H9 (cell line): ENCODE data around the gene TUG1. TPM values are rescaled to one million over a fixed set of nuclear protein-coding genes. Genes with fewer than 3 reads are reported as not detected.

Experiments used
- DNase-seq: peaks from one replicate; pipeline ENCODE4 v3.0.0-alpha.2; 2017
- H2AFZ ChIP-seq: one replicate; pipeline ENCODE4 v1.6.1; 2013; ENCODE audit warnings: mild to moderate bottlenecking, low read length, control low read depth, moderate library complexity
- H2AK5ac ChIP-seq: 2 replicates; pipeline ENCODE4 v1.6.1; 2013; ENCODE audit warnings: low read length, control low read depth, mixed read lengths; ENCODE audit not compliant: insufficient read length
- H2BK120ac ChIP-seq: one replicate; pipeline ENCODE4 v1.6.1; 2013; ENCODE audit warnings: low read depth, mild to moderate bottlenecking, low read length, control low read depth, inconsistent platforms; ENCODE audit not compliant: poor library complexity, severe bottlenecking
- H2BK12ac ChIP-seq: 2 replicates; pipeline ENCODE4 v1.6.1; 2013; ENCODE audit warnings: low read length, control low read depth, mixed read lengths, low read depth; ENCODE audit not compliant: insufficient read length
- H2BK15ac ChIP-seq: 2 replicates; pipeline ENCODE4 v1.6.1; 2013; ENCODE audit warnings: low read depth, low read length, control low read depth
- H2BK20ac ChIP-seq: one replicate; pipeline ENCODE4 v1.6.1; 2013; ENCODE audit warnings: low read depth, mild to moderate bottlenecking, low read length, control low read depth, inconsistent platforms; ENCODE audit not compliant: poor library complexity, severe bottlenecking
- H2BK5ac ChIP-seq: 2 replicates; pipeline ENCODE4 v1.6.1; 2013; ENCODE audit warnings: low read length, control low read depth, mixed read lengths; ENCODE audit not compliant: insufficient read length
- H3K14ac ChIP-seq: 2 replicates; pipeline ENCODE4 v1.6.1; 2013; ENCODE audit warnings: low read length, control low read depth; ENCODE audit not compliant: insufficient read depth
- H3K18ac ChIP-seq: 2 replicates; pipeline ENCODE4 v1.6.1; 2013; ENCODE audit warnings: low read depth, mild to moderate bottlenecking, mixed read lengths, low read length, control low read depth; ENCODE audit not compliant: insufficient read length
- H3K23ac ChIP-seq: 2 replicates; pipeline ENCODE4 v1.6.1; 2013; ENCODE audit warnings: low read length, control low read depth, mixed read lengths, low read depth; ENCODE audit not compliant: insufficient read length
- H3K23me2 ChIP-seq: 2 replicates; pipeline ENCODE4 v1.6.1; 2013; ENCODE audit warnings: low read depth, mild to moderate bottlenecking, mixed read lengths, low read length, control low read depth; ENCODE audit not compliant: insufficient read length, poor library complexity, severe bottlenecking
- H3K27ac ChIP-seq: 2 replicates; pipeline ENCODE4 v1.5.1; 2013; ENCODE audit warnings: low read length, control low read depth, mixed read lengths, low read depth; ENCODE audit not compliant: insufficient read length
- H3K27me3 ChIP-seq: 2 replicates; pipeline ENCODE4 v1.6.1; 2013; ENCODE audit warnings: low read length, control low read depth, inconsistent platforms; ENCODE audit not compliant: insufficient read depth
- H3K4ac ChIP-seq: 2 replicates; pipeline ENCODE4 v1.6.1; 2013; ENCODE audit warnings: low read depth, mild to moderate bottlenecking, control low read depth, inconsistent platforms, low read length, moderate library complexity
- H3K4me1 ChIP-seq: 2 replicates; pipeline ENCODE4 v1.6.1; 2013; ENCODE audit warnings: low read length, control low read depth, inconsistent platforms; ENCODE audit not compliant: insufficient read depth
- H3K4me2 ChIP-seq: 2 replicates; pipeline ENCODE4 v1.6.1; 2013; ENCODE audit warnings: low read length, control low read depth, mixed read lengths; ENCODE audit not compliant: insufficient read length, insufficient read depth
- H3K56ac ChIP-seq: 2 replicates; pipeline ENCODE4 v1.6.1; 2013; ENCODE audit warnings: low read depth, mild to moderate bottlenecking, mixed read lengths, low read length, control low read depth; ENCODE audit not compliant: insufficient read length
- H3K79me1 ChIP-seq: 2 replicates; pipeline ENCODE4 v1.6.1; 2013; ENCODE audit warnings: low read depth, mild to moderate bottlenecking, moderate library complexity, low read length, control low read depth, inconsistent platforms; ENCODE audit not compliant: insufficient read depth, poor library complexity, severe bottlenecking
- H3K79me2 ChIP-seq: 2 replicates; pipeline ENCODE4 v1.6.1; 2013; ENCODE audit warnings: low read length, control low read depth, inconsistent platforms; ENCODE audit not compliant: insufficient read depth
- H3K9ac ChIP-seq: 2 replicates; pipeline ENCODE4 v1.6.1; 2013; ENCODE audit warnings: low read length, control low read depth, mixed read lengths; ENCODE audit not compliant: insufficient read length; ENCODE audit errors: extremely low read depth
- H3K9me3 ChIP-seq: one replicate; pipeline ENCODE4 v1.6.1; 2013; ENCODE audit warnings: low read depth, low read length, inconsistent platforms; ENCODE audit not compliant: control insufficient read depth
- H3T11ph ChIP-seq: one replicate; pipeline ENCODE4 v1.6.1; 2013; ENCODE audit warnings: mild to moderate bottlenecking, low read length, control low read depth, inconsistent platforms
- H4K20me1 ChIP-seq: one replicate; pipeline ENCODE4 v1.6.1; 2013; ENCODE audit not compliant: control insufficient read depth, insufficient read length, insufficient read depth
- H4K5ac ChIP-seq: 2 replicates; pipeline ENCODE4 v1.6.1; 2013; ENCODE audit warnings: low read depth, mild to moderate bottlenecking, mixed read lengths, low read length, control low read depth; ENCODE audit not compliant: insufficient read length
- H4K8ac ChIP-seq: replicated peaks from 2 replicates; pipeline ENCODE4 v1.6.1; 2013; ENCODE audit warnings: low read length, control low read depth, mixed read lengths, low read depth; ENCODE audit not compliant: insufficient read length
- H4K91ac ChIP-seq: 2 replicates; pipeline ENCODE4 v1.6.1; 2013; ENCODE audit warnings: low read depth, mild to moderate bottlenecking, moderate library complexity, mixed read lengths, low read length, control low read depth; ENCODE audit not compliant: insufficient read length
- H3K27ac Mint-ChIP-seq, 3 experiments: 2 replicates in 2 of 3; 3 replicates in 1 of 3; pipeline ENCODE4 v1.8.0; 2020 to 2021; ENCODE audit warnings: mixed read lengths in 3 of 3, mild to moderate bottlenecking in 1 of 3, moderate library complexity in 1 of 3
- H3K27me3 Mint-ChIP-seq: 2 replicates; pipeline ENCODE4 v1.8.0; 2021; ENCODE audit warnings: low read depth, mild to moderate bottlenecking, moderate library complexity, mixed read lengths
- H3K36me3 Mint-ChIP-seq, 3 experiments: 2 replicates in 2 of 3; 3 replicates in 1 of 3; pipeline ENCODE4 v1.8.0; 2020 to 2021; ENCODE audit warnings: low read depth in 3 of 3, mixed read lengths in 3 of 3; ENCODE audit not compliant: insufficient read depth in 1 of 3
- H3K4me1 Mint-ChIP-seq, 2 experiments: 2 replicates each; pipeline ENCODE4 v1.8.0; 2020; ENCODE audit warnings: mixed read lengths in 2 of 2
- H3K4me3 Mint-ChIP-seq, 2 experiments: 2 replicates in 1 of 2; 3 replicates in 1 of 2; pipeline ENCODE4 v1.8.0; 2020 to 2021; ENCODE audit warnings: mild to moderate bottlenecking in 2 of 2, mixed read lengths in 2 of 2, moderate library complexity in 1 of 2
- H3K9me3 Mint-ChIP-seq, 2 experiments: 2 replicates in 1 of 2; 3 replicates in 1 of 2; pipeline ENCODE4 v1.8.0; 2020; ENCODE audit warnings: mild to moderate bottlenecking in 2 of 2, mixed read lengths in 2 of 2, moderate library complexity in 1 of 2
- CTCF ChIP-seq: fragments of 200-600 bp; sonication (generic); conservative IDR thresholded peaks from 3 replicates; pipeline ENCODE4 v1.8.0; 2021; ENCODE audit warnings: antibody characterized with exemption, mild to moderate bottlenecking
- WGBS: extraction: QIAGEN DNeasy Blood & Tissue Kit; methylation state at CpG from one replicate; pipeline ENCODE4 v1.1.7; 2013; ENCODE audit warnings: missing lambda C conversion rate, low lambda C conversion rate, mixed read lengths; ENCODE audit not compliant: insufficient read length; ENCODE audit errors: extremely low coverage; 5-methylcytosine and 5-hydroxymethylcytosine counted together
- total RNA-seq: library from RNA; stranded (reverse); gene quantifications from 2 replicates; pipeline ENCODE4 v1.2.1, GENCODE V29; 2021

Gene TUG1
- total RNA-seq, 1 experiment from 2014 or later = 99.6 TPM

- Histone ChIP-seq H3K4ac (no peak overlapping the region), H3K79me2 (no peaks in the 10 kb centered on the region), H2AK5ac (no peak overlapping the region), H3T11ph (no peak overlapping the region), H3K23me2 (no peaks in the 10 kb centered on the region), H4K20me1 (no peaks in the 10 kb centered on the region), H3K23ac (no peak overlapping the region), H2BK5ac (no peak overlapping the region), H3K27ac (no peak overlapping the region), H3K9ac (no peak overlapping the region), H3K56ac (no peak overlapping the region), H3K9me3 (no peaks in the 10 kb centered on the region), H2BK12ac (no peak overlapping the region), H3K18ac (no peak overlapping the region), H4K8ac (no peak overlapping the region), H2BK120ac (no peak overlapping the region), H2AFZ (no peak overlapping the region), H3K14ac (no peak overlapping the region), H4K5ac (no peak overlapping the region), H2BK20ac (no peak overlapping the region), H3K27me3 (no peaks in the 10 kb centered on the region), H2BK15ac (no peak overlapping the region), H3K4me1 (no peaks in the 10 kb centered on the region), H3K4me2 (no peak overlapping the region), H3K79me1 (no peaks in the 10 kb centered on the region), H4K91ac (no peak overlapping the region)
- no peaks in the 10 kb centered on the region for H3K4me1 Mint-ChIP-seq
- no peaks in the 10 kb centered on the region for H3K27me3 Mint-ChIP-seq
- TF ChIP-seq CTCF = peak; percentile 61; the same call in 2 of the 3 replicates
- H3K36me3 Mint-ChIP-seq = peaks cover 42 to 75% (median 66%) of the 10 kb centered on the region in 3 experiments; a peak in 6 of 7 replicates
- H3K4me3 Mint-ChIP-seq = no peak overlapping the region
- WGBS = 100% methylated on average over 2 of the region's 2 CpGs
- H3K9me3 Mint-ChIP-seq = no peaks in the 10 kb centered on the region
- no peak for DNase-seq
- H3K27ac Mint-ChIP-seq = no peak overlapping the region
Observed at GRCh38 chr22:30947816-30948454, 21.1 kb upstream of the TUG1 start.
